HCT116 (cell line): ENCODE measurements around the gene SPEF1.
A peak's percentile ranks its signal among the peaks of the same experiment; 100 is the strongest.

Experiments
- ATF3 ChIP-seq: IDR thresholded peaks from 2 replicates; pipeline ENCODE4 v1.6.1; 2012
- CTCF ChIP-seq, 3 experiments: fragments of 200-600 bp in 1 of 3; sonication (generic) in 1 of 3; IDR thresholded peaks in 2 of 3; conservative IDR thresholded peaks in 1 of 3; 2 replicates each; pipeline ENCODE4 v1.5.1; 2012 to 2017; ENCODE audit warnings: low read depth in 2 of 3, low read length in 2 of 3, antibody characterized with exemption in 1 of 3, borderline replicate concordance in 1 of 3, control low read depth in 1 of 3, mild to moderate bottlenecking in 1 of 3, mixed read lengths in 1 of 3, mixed run types in 1 of 3, moderate library complexity in 1 of 3; ENCODE audit not compliant: insufficient read depth in 1 of 3
- ELF1 ChIP-seq: IDR thresholded peaks from 2 replicates; pipeline ENCODE4 v1.6.1; 2012; ENCODE audit warnings: low read depth, borderline replicate concordance
- EZH2 ChIP-seq: fragments of 200-600 bp; sonication (generic); IDR thresholded peaks from 2 replicates; pipeline ENCODE4 v1.6.1; 2017; ENCODE audit warnings: antibody characterized with exemption, mixed run types
- EZH2phosphoT487 ChIP-seq: fragments of 200-600 bp; IDR thresholded peaks from 2 replicates; pipeline ENCODE4 v1.6.1; 2018; ENCODE audit warnings: antibody characterized with exemption, borderline replicate concordance
- FOSL1 ChIP-seq: IDR thresholded peaks from 2 replicates; pipeline ENCODE4 v1.6.1; 2012; ENCODE audit warnings: low read depth
- JUND ChIP-seq: IDR thresholded peaks from 2 replicates; pipeline ENCODE4 v1.6.1; 2012
- MAX ChIP-seq: IDR thresholded peaks from 2 replicates; pipeline ENCODE4 v1.6.1; 2012
- POLR2A ChIP-seq: IDR thresholded peaks from 2 replicates; pipeline ENCODE4 v1.7.0; 2011; ENCODE audit warnings: borderline replicate concordance; ENCODE audit not compliant: insufficient read depth, insufficient read length; ENCODE audit errors: extremely low read depth
- RAD21 ChIP-seq: IDR thresholded peaks from 2 replicates; pipeline ENCODE4 v1.6.1; 2012; ENCODE audit warnings: low read depth, mild to moderate bottlenecking
- SRF ChIP-seq: IDR thresholded peaks from 2 replicates; pipeline ENCODE4 v1.6.1; 2012; ENCODE audit warnings: low read depth
- ZFX ChIP-seq: fragments of 450-650 bp; IDR thresholded peaks from 2 replicates; pipeline ENCODE4 v1.6.1; 2017
- TF ChIP-seq, protein P1 (sequence below): IDR thresholded peaks from 2 replicates; pipeline ENCODE4 v1.6.1; 2012; ENCODE audit warnings: low read depth

GRCh38 chr20:3795511-3796468 is 14.5 kb upstream of the SPEF1 start, which contains the start of gene CDC25B:
- TF ChIP-seq CTCF (IDR thresholded peaks at IDR 0.05 in 2 of 3, conservative IDR thresholded peaks at IDR 0.05 in 1 of 3; ENCODE audit: borderline replicate concordance in 1 of 3, insufficient read depth in 1 of 3, low read depth in 2 of 3, low read length in 2 of 3) (peak in 2 of 3 experiments; percentile 29 to 53; a peak in 3 of 6 replicates), ZFX (no peak), POLR2A (peak; percentile 47), JUND (no peak), SRF (no peak), FOSL1 (no peak), ATF3 (no peak), EZH2 (no peak), MAX (peak; percentile 57; the same call in 1 of the 2 replicates), ELF1 (no peak; the same call in 1 of the 2 replicates), EZH2phosphoT487 (no peak), RAD21 (0 out of 2 replicates have a peak, but pooled peaks have one; percentile 17)
- TF ChIP-seq, protein P1, sequence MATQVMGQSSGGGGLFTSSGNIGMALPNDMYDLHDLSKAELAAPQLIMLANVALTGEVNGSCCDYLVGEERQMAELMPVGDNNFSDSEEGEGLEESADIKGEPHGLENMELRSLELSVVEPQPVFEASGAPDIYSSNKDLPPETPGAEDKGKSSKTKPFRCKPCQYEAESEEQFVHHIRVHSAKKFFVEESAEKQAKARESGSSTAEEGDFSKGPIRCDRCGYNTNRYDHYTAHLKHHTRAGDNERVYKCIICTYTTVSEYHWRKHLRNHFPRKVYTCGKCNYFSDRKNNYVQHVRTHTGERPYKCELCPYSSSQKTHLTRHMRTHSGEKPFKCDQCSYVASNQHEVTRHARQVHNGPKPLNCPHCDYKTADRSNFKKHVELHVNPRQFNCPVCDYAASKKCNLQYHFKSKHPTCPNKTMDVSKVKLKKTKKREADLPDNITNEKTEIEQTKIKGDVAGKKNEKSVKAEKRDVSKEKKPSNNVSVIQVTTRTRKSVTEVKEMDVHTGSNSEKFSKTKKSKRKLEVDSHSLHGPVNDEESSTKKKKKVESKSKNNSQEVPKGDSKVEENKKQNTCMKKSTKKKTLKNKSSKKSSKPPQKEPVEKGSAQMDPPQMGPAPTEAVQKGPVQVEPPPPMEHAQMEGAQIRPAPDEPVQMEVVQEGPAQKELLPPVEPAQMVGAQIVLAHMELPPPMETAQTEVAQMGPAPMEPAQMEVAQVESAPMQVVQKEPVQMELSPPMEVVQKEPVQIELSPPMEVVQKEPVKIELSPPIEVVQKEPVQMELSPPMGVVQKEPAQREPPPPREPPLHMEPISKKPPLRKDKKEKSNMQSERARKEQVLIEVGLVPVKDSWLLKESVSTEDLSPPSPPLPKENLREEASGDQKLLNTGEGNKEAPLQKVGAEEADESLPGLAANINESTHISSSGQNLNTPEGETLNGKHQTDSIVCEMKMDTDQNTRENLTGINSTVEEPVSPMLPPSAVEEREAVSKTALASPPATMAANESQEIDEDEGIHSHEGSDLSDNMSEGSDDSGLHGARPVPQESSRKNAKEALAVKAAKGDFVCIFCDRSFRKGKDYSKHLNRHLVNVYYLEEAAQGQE, result no peak
